Activated CD8-positive, alpha-beta T cell treated with anti-CD3 and anti-CD28 coated beads for 36 hours (primary cell): ENCODE measurements around the gene CST9. TPM values are rescaled to one million over a fixed set of nuclear protein-coding genes. Genes with fewer than 3 reads are reported as not detected.

Experiments used
- ATAC-seq: fragments of 200-7000 bp; cut with Tn5 transposase; one replicate; pipeline ENCODE4 v1.10.0; 2021; ENCODE audit warnings: mild to moderate bottlenecking, moderate library complexity
- CTCF ChIA-PET: fragments of 350-600 bp; sonication (Branson Sonifier 250); formaldehyde crosslinking; loops from one replicate; lab custom pipeline; 2021; ENCODE audit warnings: antibody characterized with exemption; lab: Charles Lee
- POLR2A ChIA-PET: fragments of 350-600 bp; sonication (Branson Sonifier 250); formaldehyde crosslinking; loops from one replicate; lab custom pipeline; 2021; ENCODE audit warnings: antibody characterized with exemption; lab: Charles Lee
- DNase-seq: peaks from one replicate; pipeline ENCODE4 v3.0.0-alpha.2; 2020
- H3K27ac Mint-ChIP-seq: one replicate; pipeline ENCODE4 v1.8.0; 2021; ENCODE audit warnings: mild to moderate bottlenecking, mixed read lengths
- H3K27me3 Mint-ChIP-seq: one replicate; pipeline ENCODE4 v1.8.0; 2021; ENCODE audit warnings: mixed read lengths
- H3K36me3 Mint-ChIP-seq: one replicate; pipeline ENCODE4 v1.8.0; 2021; ENCODE audit warnings: low read depth, mixed read lengths
- H3K4me1 Mint-ChIP-seq: one replicate; pipeline ENCODE4 v1.8.0; 2021; ENCODE audit warnings: low read depth, mixed read lengths
- H3K4me3 Mint-ChIP-seq: one replicate; pipeline ENCODE4 v1.8.0; 2021; ENCODE audit warnings: mild to moderate bottlenecking, moderate library complexity, mixed read lengths
- H3K9me3 Mint-ChIP-seq: one replicate; pipeline ENCODE4 v1.8.0; 2021; ENCODE audit warnings: mixed read lengths
- intact Hi-C: fragments of 100-400 bp; cut with micrococcal nuclease; formaldehyde crosslinking; loops from one replicate; pipeline ENCODE4 v1.10.0; 2022
- total RNA-seq, 2 experiments: library from RNA; stranded (reverse); gene quantifications; one replicate each; pipeline ENCODE4 v1.2.3, GENCODE V29; 2021
- TF ChIP-seq, protein P1 (sequence below): fragments of 200-600 bp; IDR thresholded peaks from one replicate; pipeline ENCODE4 v1.8.0; 2022; ENCODE audit warnings: antibody characterized with exemption, mild to moderate bottlenecking

CST9 gene
- total RNA-seq, 2 experiments from 2014 or later: not detected

DNA sequence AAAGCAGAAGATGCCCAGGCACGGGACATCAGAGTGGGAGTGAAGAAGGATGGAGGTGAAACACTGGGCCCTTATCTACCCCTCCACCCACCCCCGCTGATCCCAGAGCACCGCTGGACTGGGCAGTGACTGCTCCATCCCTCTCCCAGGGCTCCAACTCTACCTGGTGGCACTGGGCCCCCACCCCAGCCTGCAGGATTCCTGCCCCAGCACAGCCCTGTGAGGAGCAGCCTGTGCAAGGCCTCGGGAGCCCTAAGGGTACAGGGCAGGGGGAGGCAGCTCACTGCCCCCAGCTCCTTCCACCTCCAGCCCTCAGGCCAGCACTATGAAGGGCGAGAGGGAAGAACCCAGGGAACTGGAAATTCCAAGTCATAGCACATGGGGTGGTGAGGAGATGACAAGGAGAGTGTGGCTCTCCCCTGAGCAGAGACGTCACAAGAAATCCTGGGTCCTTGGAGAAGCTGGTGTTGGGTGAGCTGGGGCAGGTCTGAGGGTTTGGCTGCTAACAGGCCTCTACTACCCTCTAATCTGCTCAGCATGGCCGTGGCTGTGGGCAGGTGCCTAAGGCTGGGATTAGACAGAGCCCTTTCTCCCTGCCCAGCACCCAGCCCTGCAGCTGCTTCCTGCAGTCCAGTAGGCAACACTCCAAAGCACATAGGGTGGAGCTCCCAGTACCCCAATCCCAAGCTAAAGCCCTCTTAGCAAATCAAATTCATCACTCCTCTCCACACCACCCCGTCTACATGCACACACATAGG is 28.5 kb upstream of the CST9 start:
- no peaks in the 10 kb centered on the region for H3K36me3 Mint-ChIP-seq
- H3K4me1 Mint-ChIP-seq: peaks cover 7% of the 10 kb centered on the region
- H3K27me3 Mint-ChIP-seq: peaks cover 15% of the 10 kb centered on the region
- H3K27ac Mint-ChIP-seq: no peak overlapping the region
- H3K9me3 Mint-ChIP-seq: no peaks in the 10 kb centered on the region
- intact Hi-C loops: no loop called here
- H3K4me3 Mint-ChIP-seq: no peak overlapping the region
- POLR2A ChIA-PET: no interaction called here
- TF ChIP-seq, protein P1, sequence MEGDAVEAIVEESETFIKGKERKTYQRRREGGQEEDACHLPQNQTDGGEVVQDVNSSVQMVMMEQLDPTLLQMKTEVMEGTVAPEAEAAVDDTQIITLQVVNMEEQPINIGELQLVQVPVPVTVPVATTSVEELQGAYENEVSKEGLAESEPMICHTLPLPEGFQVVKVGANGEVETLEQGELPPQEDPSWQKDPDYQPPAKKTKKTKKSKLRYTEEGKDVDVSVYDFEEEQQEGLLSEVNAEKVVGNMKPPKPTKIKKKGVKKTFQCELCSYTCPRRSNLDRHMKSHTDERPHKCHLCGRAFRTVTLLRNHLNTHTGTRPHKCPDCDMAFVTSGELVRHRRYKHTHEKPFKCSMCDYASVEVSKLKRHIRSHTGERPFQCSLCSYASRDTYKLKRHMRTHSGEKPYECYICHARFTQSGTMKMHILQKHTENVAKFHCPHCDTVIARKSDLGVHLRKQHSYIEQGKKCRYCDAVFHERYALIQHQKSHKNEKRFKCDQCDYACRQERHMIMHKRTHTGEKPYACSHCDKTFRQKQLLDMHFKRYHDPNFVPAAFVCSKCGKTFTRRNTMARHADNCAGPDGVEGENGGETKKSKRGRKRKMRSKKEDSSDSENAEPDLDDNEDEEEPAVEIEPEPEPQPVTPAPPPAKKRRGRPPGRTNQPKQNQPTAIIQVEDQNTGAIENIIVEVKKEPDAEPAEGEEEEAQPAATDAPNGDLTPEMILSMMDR: no peak
- DNase-seq: no peak
- ATAC-seq: no peak
- CTCF ChIA-PET: no interaction called here

DNA sequence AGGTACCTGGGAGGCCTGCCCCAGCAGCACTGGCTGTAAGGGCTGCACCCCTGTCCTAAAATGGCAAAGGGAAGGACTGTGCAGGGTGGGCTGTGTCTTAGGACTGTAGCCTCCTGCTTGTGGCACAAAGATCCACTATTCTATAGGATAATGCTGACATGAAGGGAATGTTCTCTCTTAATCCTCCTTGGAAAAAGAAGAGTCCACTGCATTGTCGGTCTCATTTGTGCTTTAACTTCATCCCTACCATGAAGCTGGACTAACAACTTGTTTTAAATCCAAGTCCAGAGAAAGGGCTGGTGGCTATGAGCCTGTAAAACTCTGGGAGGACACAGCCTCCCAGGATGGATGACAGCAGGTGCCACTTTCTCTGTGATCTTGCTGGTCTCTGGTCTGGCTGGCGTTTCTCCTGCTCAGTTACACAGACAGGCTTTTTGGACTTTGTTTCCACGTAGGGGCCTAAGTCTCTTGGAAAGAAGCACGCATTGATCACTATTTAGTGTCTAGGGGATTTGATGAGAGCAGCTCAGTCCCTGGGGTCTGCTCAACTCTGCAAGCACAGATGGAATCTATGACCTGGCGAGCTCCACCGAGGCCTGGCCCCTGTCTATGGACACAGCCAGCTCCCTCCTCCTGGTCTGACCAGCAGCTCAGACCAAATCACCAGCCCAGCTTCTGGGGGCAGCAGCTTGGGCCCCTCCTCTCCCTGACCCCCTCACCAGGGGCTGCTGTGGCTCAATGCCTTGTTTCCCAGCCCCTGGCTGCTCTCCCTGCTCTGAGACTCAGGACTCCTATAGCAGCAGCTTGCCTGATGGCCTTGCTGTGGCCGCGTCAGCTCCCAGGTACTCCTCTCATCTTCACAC is 27.2 kb upstream of the CST9 start:
- TF ChIP-seq, protein P1: no peak

GRCh38 chr20:23631981-23632710 is 26.4 kb upstream of the CST9 start:
- CTCF ChIA-PET: no interaction called here
- intact Hi-C loops: no loop called here
- Mint-ChIP-seq H3K4me3 (no peak overlapping the region), H3K27ac (no peak overlapping the region), H3K4me1 (peaks cover 6% of the 10 kb centered on the region), H3K9me3 (no peaks in the 10 kb centered on the region), H3K27me3 (peaks cover 13% of the 10 kb centered on the region), H3K36me3 (no peaks in the 10 kb centered on the region)
- TF ChIP-seq, protein P1: no peak
- DNase-seq (no peak), ATAC-seq (no peak)
- POLR2A ChIA-PET: no interaction called here

More for the DNA sequence above, 27.2 kb upstream of the CST9 start:
- POLR2A ChIA-PET: no interaction called here
- Mint-ChIP-seq H3K27me3 (peaks cover 15% of the 10 kb centered on the region), H3K9me3 (no peaks in the 10 kb centered on the region), H3K4me1 (peaks cover 7% of the 10 kb centered on the region), H3K36me3 (no peaks in the 10 kb centered on the region), H3K4me3 (no peak overlapping the region), H3K27ac (no peak overlapping the region)
- intact Hi-C loops: no loop called here
- no peak for ATAC-seq
- no peak for DNase-seq
- CTCF ChIA-PET: no interaction called here

DNA sequence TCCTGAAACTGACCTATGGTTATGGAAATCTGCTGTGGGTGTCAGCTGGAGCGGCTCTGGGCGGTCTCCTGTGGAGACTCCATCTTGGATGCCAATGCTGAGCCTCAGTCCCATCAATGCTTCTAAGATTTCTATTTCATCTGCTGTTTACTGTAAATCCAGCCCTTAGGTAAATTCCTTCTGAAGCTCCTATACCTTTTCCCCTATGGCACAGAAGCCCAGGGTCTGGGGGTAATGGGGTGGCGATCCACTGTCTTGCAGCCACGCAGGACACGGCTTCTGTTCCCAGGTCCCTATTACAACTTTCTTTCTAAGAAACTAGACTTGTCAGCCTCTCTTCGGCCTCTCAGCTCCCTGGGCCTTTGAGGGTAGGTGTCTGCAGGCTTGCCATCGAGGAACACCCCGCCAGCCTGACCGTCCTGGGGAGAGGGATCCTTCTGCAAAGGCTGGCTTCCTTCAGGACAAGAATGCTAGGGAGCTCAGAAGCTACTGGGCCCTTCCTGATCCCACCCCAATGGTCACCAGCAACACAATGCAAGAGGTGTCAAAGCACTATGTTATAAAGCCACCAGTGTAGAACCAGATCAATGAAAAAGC is 25.6 kb upstream of the CST9 start:
- intact Hi-C loops: no loop called here
- TF ChIP-seq, protein P1: no peak
- no peaks in the 10 kb centered on the region for H3K9me3 Mint-ChIP-seq
- ATAC-seq (no peak), DNase-seq (no peak)
- H3K4me3 Mint-ChIP-seq: no peak overlapping the region
- H3K36me3 Mint-ChIP-seq: no peaks in the 10 kb centered on the region
- peaks cover 5% of the 10 kb centered on the region for H3K27me3 Mint-ChIP-seq
- H3K27ac Mint-ChIP-seq: no peak overlapping the region
- POLR2A ChIA-PET: no interaction called here
- CTCF ChIA-PET: no interaction called here
- H3K4me1 Mint-ChIP-seq: no peaks in the 10 kb centered on the region
